Lower leg skin (tissue), 4 donors: ENCODE results near the gene APMAP. TPM values are rescaled to one million over a fixed set of nuclear protein-coding genes. Genes with fewer than 3 reads are reported as not detected.

ENCODE experiments used
- DNase-seq, 2 donors: peaks; one replicate each; pipeline ENCODE4 v3.0.0-alpha.2; 2019; ENCODE audit warnings: low spot score in 2 of 2
- H3K4me3 ChIP-seq: fragments of 200-600 bp; sonication (generic); 2 replicates; pipeline ENCODE4 v1.5.1; 2017; ENCODE audit warnings: mild to moderate bottlenecking, low read depth; ENCODE audit not compliant: poor library complexity, severe bottlenecking
- POLR2A ChIP-seq, 2 donors: fragments of 450-650 bp; IDR thresholded peaks; one replicate each; pipeline ENCODE4 v1.6.1; 2016 to 2017; ENCODE audit warnings: antibody characterized with exemption in 2 of 2, mild to moderate bottlenecking in 1 of 2, moderate library complexity in 1 of 2
- whole genome bisulfite sequencing, 2 donors: methylation state at CpG; one replicate each; pipeline ENCODE4 v1.1.5; 2018; 5-methylcytosine and 5-hydroxymethylcytosine counted together
- intact Hi-C: fragments of 100-400 bp; cut with DNase I; formaldehyde crosslinking; loops from one replicate; pipeline ENCODE4 v1.15.0; 2023; ENCODE audit warnings: low total_unique reads
- total RNA-seq, 4 donors: library from RNA; depleted of rRNA; stranded (reverse); fragments of >200 nt; gene quantifications; one replicate each; pipeline ENCODE4 v1.1.0, GENCODE V29; 2016
- TF ChIP-seq, protein P1 (sequence below), 3 donors: fragments of 450-650 bp; IDR thresholded peaks; one replicate each; pipeline ENCODE4 v1.5.1; 2016; ENCODE audit warnings: antibody characterized with exemption in 3 of 3, mild to moderate bottlenecking in 3 of 3, moderate library complexity in 2 of 3

Gene APMAP
- total RNA-seq, 4 donors from 2014 or later = 34.4 to 88.7 (median 52.6) TPM

DNA sequence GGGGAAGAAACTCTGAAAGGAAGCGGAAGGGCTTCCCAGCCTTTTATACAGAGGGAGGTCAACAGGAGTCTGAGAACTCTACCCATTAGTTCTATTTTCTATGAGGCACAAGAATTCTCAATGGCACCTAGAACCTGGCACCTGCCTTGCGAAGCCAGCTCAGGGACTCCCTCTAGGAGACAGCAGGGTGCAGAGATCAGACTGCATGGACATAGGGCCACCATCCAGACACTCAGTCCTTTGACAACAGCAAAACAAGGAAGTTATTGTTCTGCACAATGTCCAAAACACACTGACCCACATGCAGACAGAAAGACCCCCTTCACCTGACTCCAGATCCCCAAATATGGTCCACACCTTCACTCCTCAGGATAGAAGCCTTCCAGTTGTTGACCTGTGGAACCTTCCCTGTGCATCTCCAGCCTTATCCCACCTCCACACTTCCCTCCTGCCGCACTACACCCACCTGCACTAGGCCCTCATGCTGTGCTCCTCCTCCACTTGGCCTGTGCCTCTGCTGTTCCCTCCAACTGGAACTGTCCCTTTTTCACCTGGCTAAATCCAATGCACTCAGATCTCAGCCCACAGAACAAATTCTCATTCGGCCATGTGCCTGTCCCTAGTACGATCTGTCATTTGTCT, 37.6 kb upstream of the APMAP start:
- 94 to 98% methylated on average over 5 of the region's 5 CpGs for WGBS, 2 donors
- intact Hi-C loops = no loop called here
- DNase-seq = no peak
- H3K4me3 ChIP-seq = no peak overlapping the region
- TF ChIP-seq, protein P1, sequence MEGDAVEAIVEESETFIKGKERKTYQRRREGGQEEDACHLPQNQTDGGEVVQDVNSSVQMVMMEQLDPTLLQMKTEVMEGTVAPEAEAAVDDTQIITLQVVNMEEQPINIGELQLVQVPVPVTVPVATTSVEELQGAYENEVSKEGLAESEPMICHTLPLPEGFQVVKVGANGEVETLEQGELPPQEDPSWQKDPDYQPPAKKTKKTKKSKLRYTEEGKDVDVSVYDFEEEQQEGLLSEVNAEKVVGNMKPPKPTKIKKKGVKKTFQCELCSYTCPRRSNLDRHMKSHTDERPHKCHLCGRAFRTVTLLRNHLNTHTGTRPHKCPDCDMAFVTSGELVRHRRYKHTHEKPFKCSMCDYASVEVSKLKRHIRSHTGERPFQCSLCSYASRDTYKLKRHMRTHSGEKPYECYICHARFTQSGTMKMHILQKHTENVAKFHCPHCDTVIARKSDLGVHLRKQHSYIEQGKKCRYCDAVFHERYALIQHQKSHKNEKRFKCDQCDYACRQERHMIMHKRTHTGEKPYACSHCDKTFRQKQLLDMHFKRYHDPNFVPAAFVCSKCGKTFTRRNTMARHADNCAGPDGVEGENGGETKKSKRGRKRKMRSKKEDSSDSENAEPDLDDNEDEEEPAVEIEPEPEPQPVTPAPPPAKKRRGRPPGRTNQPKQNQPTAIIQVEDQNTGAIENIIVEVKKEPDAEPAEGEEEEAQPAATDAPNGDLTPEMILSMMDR (IDR thresholded peaks at IDR 0.05) = no peak
- TF ChIP-seq POLR2A (IDR thresholded peaks at IDR 0.05) = no peak

DNA sequence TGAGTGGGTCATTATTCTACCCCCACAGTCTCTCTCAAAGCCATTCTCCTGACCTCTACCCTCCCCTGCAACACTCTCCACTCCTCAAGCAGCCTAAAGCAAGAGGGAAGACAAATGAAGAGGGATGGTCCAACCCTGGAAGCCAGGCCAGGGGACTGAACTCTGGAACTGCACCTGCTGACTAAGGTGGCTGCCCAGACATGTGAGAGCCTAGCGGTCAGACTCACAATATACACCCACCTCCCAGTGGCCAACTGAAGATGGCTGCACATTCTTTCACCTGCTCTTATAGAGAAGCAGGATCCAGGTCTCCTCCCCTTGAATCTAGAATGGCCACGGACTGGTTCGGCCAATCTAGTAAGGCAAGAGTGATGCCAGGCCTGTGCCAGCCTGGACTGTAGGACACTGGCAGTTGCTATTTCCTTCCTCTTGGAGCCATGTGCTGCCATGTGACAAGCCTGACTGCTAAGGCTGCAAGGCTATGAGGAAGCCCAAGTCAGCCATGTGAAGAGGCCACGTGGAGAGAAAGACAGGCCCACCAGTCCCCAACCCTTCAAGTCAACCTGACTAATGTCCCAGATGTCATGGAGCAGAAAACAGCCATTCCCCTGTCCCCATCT, 33.5 kb upstream of the APMAP start:
- no peak overlapping the region for H3K4me3 ChIP-seq
- intact Hi-C loops = no loop called here
- DNase-seq = peak in 1 of 2 donors; percentile 56
- no peak for TF ChIP-seq POLR2A (IDR thresholded peaks at IDR 0.05)
- TF ChIP-seq, protein P1 (IDR thresholded peaks at IDR 0.05) = no peak
- 90 to 96% methylated on average over 4 of the region's 4 CpGs for WGBS, 2 donors

DNA sequence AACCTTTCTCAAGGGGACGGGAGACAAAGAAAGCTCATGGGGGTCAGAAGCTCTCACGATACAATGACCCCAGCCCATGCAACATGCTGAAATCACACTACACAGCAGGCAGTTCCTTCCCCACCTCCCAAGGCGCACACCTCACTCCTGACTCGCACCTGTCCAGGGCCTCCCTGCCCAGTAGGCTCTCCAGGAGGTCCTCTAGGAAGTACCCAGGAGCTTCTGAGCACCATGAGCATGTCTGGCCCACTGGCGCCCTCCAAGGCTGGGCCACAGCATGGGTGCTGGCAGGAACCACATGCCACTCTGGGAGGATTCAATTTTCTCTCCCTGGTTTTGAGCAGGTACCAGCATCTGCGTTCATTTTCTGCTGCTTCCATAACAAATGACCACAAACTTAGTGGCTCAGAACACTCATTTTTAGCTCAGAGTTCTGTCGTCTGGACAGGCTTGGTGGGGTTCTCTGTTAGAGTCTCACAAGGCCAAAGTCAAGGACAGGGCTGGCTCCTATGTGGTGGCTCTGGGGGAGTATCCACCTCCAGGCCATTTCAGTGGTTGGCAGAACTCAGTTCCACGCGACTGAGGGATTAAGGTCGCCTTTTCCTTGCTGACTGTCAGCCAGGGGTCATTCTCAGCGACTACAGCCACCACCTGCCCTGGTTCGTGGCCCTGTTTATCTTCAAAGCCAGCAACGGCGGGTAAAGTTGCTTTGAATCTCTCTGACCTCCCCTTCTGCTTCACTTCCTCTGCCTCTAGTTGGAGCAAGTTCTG, 32.7 kb upstream of the APMAP start:
- no peak for TF ChIP-seq POLR2A (IDR thresholded peaks at IDR 0.05)
- TF ChIP-seq, protein P1 (IDR thresholded peaks at IDR 0.05) = no peak
- peak in 1 of 2 donors; percentile 68 for DNase-seq
- WGBS, 2 donors = 94 to 95% methylated on average over 14 of the region's 14 CpGs
- intact Hi-C loops = no loop called here
- H3K4me3 ChIP-seq = no peak overlapping the region

DNA sequence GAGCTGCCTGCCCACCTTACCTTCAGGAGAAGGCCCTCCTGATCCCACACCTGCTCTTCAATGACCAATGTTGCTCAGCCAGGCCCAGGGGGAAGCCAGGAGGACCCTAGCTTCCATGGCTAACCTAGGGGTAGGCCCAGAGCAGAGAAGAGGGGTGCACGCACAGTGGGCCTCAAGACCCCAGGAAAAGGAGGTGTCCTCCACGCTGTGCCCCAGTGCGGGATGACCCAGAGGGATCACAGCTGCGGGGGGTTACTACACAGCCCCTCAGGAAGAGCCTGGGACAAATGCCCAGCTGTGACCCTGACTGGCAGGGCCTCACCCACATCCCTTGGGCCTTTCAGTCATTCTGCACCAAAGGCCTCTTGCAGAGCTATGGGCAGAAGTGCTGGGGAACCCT, 31.6 kb upstream of the APMAP start:
- H3K4me3 ChIP-seq = no peak overlapping the region
- TF ChIP-seq, protein P1 (IDR thresholded peaks at IDR 0.05) = no peak
- TF ChIP-seq POLR2A (IDR thresholded peaks at IDR 0.05) = no peak
- WGBS, 2 donors = 95 to 100% methylated on average over 1 to 4 of the region's 4 CpGs
- intact Hi-C loops = no loop called here
- DNase-seq = peak in 1 of 2 donors; percentile 73

DNA sequence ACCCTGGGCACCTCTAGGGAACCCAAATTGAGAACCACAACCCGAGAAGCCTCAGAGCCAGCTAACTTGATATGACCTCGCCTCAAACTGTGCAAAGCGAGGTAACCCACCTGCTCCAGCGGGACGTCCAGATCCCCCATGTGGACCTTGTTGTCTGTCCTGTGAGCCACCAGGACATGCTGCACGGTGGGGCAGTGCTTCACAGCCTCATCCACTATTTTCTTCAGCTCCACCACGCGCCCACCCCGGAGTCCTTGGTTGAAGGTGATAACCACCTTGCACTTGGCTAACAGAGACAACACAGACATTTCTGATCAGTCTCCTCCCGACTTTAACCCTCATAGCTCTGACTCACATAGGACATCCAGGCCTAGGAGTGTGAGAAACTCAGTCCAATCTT, 30.8 kb upstream of the APMAP start:
- intact Hi-C loops = no loop called here
- no peak overlapping the region for H3K4me3 ChIP-seq
- WGBS, 2 donors = 73 to 81% methylated on average over 8 to 10 of the region's 10 CpGs
- TF ChIP-seq, protein P1 (IDR thresholded peaks at IDR 0.05) = no peak
- no peak for TF ChIP-seq POLR2A (IDR thresholded peaks at IDR 0.05)
- peak in 1 of 2 donors; percentile 74 for DNase-seq
